ENCODE data around the gene STEAP2. TPM values are rescaled to one million over a fixed set of nuclear protein-coding genes. Genes with fewer than 3 reads are reported as not detected.

STEAP2 gene
- total RNA-seq, 1 experiment from 2014 or later, result 13.4 TPM

DNA sequence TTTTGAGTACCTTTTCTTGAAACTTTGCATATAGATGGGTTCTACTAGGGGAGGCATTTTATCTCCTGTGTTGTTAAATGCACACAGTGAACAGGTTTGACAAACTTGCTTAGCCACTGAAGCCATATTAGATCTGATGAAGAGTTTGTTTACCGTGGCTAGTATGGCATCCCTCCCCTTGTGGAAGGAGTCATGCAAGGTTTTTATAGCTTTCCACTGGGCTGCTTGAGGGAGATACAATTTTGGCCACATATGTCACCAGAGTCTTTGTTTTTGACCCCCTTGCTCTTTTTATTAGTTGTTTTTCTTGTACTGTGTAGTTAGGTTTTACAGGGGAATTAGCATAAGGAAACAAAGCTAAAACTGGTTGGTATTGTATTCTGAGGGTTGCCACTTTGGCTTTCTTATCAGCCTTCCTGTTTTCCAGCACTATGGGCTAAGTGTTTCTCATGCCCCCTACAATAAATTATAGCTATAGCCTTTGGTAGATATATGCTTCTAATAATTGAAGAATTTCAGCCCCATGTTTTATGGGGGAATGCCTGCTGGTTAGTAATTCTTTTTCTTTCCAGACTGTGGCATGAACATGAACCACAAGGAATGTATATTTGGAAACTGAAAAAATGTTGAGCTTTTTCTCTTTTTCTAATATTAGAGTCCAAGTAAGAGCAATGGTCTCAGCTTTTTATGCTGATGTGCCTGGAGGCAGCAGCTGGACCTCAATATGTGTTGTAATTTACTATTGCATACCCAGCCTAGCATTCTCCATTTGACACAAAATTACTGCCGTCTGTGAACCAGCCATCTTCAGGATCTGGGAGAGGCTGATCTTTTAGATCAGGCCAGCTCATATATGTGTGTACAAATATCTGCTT lies 18.4 kb upstream of the STEAP2 start:
- intact Hi-C loops (cut with micrococcal nuclease), result no loop called here
- Histone ChIP-seq H3K79me2 (ENCODE audit: insufficient read depth, low read length) (no peaks in the 10 kb centered on the region), H3K4me1 (ENCODE audit: control insufficient read depth in 1 of 2, insufficient read depth in 2 of 2, low read length in 2 of 2) (peaks cover 0 to 5% of the 10 kb centered on the region in 2 experiments; a peak in 2 of 4 replicates), H3K9me2 (ENCODE audit: insufficient read depth) (no peaks in the 10 kb centered on the region), H3K4me2 (ENCODE audit: low read length) (no peak overlapping the region), H3K9me3 (ENCODE audit: control insufficient read depth in 1 of 2, insufficient read depth in 1 of 2, low read depth in 1 of 2, low read length in 2 of 2) (no peaks in the 10 kb centered on the region), H3K27me3 (ENCODE audit: insufficient read depth, low read length) (no peaks in the 10 kb centered on the region), H4K20me1 (ENCODE audit: insufficient read depth) (no peaks in the 10 kb centered on the region), H3K36me3 (ENCODE audit: control insufficient read depth in 1 of 2, insufficient read depth in 2 of 2, low read length in 2 of 2) (no peaks in the 10 kb centered on the region), H3K27ac (ENCODE audit: low read depth, low read length) (no peak overlapping the region), H3K4me3 (replicated peaks in 1 of 2; ENCODE audit: low read depth in 1 of 2, low read length in 2 of 2) (no peak overlapping the region), H2AFZ (ENCODE audit: low read depth, low read length, poor library complexity, severe bottlenecking) (no peak overlapping the region), H3K9ac (ENCODE audit: low read length) (no peak overlapping the region)
- no peak for ATAC-seq
- no peak for DNase-seq (ENCODE audit: low read depth, low spot score)
- TF ChIP-seq CBX3 (IDR thresholded peaks at IDR 0.05; ENCODE audit: low read depth) (no peak), RAD21 (IDR thresholded peaks at IDR 0.05; ENCODE audit: low read depth) (no peak), ZNF274 (IDR thresholded peaks at IDR 0.05; ENCODE audit: low read depth, low read length) (no peak), JUND (IDR thresholded peaks at IDR 0.05) (no peak), SIN3A (IDR thresholded peaks at IDR 0.05; ENCODE audit: low read depth) (no peak), YY1 (IDR thresholded peaks at IDR 0.05; ENCODE audit: extremely low read depth, insufficient replicate concordance, low read depth, low read length) (no peak), MAX (IDR thresholded peaks at IDR 0.05) (no peak), ZFX (IDR thresholded peaks at IDR 0.05) (no peak), ATF3 (IDR thresholded peaks at IDR 0.05) (no peak), EZH2 (IDR thresholded peaks at IDR 0.05) (no peak), FOSL1 (IDR thresholded peaks at IDR 0.05; ENCODE audit: low read depth) (no peak), POLR2AphosphoS5 (IDR thresholded peaks at IDR 0.05; ENCODE audit: low read depth, low read length) (no peak), EGR1 (IDR thresholded peaks at IDR 0.05; ENCODE audit: low read depth) (no peak), TCF7L2 (IDR thresholded peaks at IDR 0.05; ENCODE audit: borderline replicate concordance, extremely low read depth, insufficient read depth, insufficient read length) (no peak), SP1 (IDR thresholded peaks at IDR 0.05; ENCODE audit: low read depth) (no peak), CEBPB (IDR thresholded peaks at IDR 0.05; ENCODE audit: low read depth) (no peak)
- ChIA-PET RAD21 (ENCODE audit: low non-redundant PET in 1 of 2, low total read pairs in 2 of 2, uncharacterized antibody in 2 of 2, unreplicated experiment in 2 of 2) (no interaction called here), POLR2A (no interaction called here), CTCF (no interaction called here)
- BruUV-seq (replicated peaks), result no TSS peak

All from HCT116 (cell line).